ENCODE data around the gene NACC2.

- no peak for TF ChIP-seq CTCF (IDR thresholded peaks at IDR 0.05)
- TF ChIP-seq POLR2A (IDR thresholded peaks at IDR 0.05) = no peak
Measured at GRCh38 chr9:136059321-136059791, 35.7 kb downstream of the NACC2 start.
